AG04449 (cell line): ENCODE data around the gene ASPSCR1.

Source experiments
- CTCF ChIA-PET: fragments of 350-600 bp; formaldehyde crosslinking; extraction: SDS; loops from one replicate; lab custom pipeline; 2021; ENCODE audit warnings: antibody characterized with exemption; lab: Yijun Ruan, JAX
- POLR2A ChIA-PET: fragments of 400-600, 350-600 bp; formaldehyde crosslinking; extraction: SDS; loops from one replicate; lab custom pipeline; 2020; ENCODE audit warnings: antibody characterized with exemption, inconsistent platforms; lab: Yijun Ruan, JAX
- DNase-seq: peaks from one replicate; pipeline ENCODE4 v3.0.0-alpha.2; 2010; ENCODE audit warnings: low read depth, low spot score
- H3K4me3 ChIP-seq: 2 replicates; pipeline ENCODE4 v1.5.1; 2011; ENCODE audit warnings: low read depth, mild to moderate bottlenecking, control low read depth, low read length
- TF ChIP-seq, protein P1 (sequence below): IDR thresholded peaks from one replicate; pipeline ENCODE4 v1.5.1; 2011; ENCODE audit warnings: mild to moderate bottlenecking, moderate library complexity, low read length, control low read depth, inconsistent platforms; ENCODE audit not compliant: insufficient read depth; ENCODE audit errors: missing control alignments

The ASPSCR1 gene

DNA sequence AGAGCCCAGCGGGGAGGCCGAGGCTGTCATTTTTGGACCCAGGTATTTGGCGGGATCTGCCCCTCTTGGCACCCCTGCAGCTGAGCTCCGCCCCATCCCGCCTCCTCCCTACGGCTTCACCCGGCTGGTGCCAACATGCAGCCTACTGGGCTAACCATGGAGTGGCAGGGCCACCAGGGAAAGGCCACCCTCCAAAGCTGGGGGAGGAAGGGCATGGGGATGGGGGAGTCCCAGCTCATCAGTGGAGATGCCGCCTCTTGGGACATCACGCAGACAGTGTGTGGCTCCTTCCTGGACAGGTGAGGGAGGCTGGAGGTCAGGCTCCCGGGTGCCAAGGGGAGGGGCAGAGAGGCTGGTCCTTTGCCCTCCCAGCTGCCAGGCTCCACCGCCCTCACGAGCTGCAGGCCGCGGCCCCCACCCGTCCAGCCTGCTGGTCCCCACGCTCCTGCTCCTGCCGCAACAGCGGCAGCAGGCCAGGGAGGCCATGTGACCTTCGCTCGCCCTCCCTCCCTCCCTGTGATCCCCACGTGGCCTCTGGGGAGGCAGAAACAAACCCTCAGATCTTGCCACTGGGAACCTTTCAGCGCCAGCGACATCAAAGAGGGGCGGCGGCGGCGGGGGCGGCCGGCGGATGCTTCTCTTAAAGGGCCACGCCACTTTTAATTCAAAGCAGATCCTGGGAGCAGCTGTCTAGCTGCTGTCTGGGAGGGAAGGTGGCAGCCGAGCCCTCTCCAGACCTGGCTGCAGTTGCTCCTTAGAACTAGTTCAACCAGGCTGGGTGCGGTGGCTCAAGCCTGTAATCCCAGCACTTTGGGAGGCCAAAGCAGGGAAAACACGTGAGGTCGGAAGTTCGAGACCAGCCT is 9.7 kb upstream of the ASPSCR1 start:
- CTCF ChIA-PET = interaction anchor here (1.1 to 3.7 kb wide), 7 partner anchors 8 to 63 kb away, joined by 3 to 30 read pairs (median 7); partner anchors contain the start of genes CENPX, LRRC45 and RAC3
- no peak overlapping the region; the same call in 1 of the 2 replicates for H3K4me3 ChIP-seq
- TF ChIP-seq, protein P1, sequence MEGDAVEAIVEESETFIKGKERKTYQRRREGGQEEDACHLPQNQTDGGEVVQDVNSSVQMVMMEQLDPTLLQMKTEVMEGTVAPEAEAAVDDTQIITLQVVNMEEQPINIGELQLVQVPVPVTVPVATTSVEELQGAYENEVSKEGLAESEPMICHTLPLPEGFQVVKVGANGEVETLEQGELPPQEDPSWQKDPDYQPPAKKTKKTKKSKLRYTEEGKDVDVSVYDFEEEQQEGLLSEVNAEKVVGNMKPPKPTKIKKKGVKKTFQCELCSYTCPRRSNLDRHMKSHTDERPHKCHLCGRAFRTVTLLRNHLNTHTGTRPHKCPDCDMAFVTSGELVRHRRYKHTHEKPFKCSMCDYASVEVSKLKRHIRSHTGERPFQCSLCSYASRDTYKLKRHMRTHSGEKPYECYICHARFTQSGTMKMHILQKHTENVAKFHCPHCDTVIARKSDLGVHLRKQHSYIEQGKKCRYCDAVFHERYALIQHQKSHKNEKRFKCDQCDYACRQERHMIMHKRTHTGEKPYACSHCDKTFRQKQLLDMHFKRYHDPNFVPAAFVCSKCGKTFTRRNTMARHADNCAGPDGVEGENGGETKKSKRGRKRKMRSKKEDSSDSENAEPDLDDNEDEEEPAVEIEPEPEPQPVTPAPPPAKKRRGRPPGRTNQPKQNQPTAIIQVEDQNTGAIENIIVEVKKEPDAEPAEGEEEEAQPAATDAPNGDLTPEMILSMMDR = no peak
- POLR2A ChIA-PET = no interaction called here
- DNase-seq = no peak

- POLR2A ChIA-PET = no interaction called here
- no peak for DNase-seq
- CTCF ChIA-PET = interaction anchor here (1.1 to 3.7 kb wide), 6 partner anchors 8 to 62 kb away, joined by 3 to 30 read pairs (median 11); partner anchors contain the start of genes CENPX, LRRC45 and RAC3
- H3K4me3 ChIP-seq = no peak overlapping the region
- TF ChIP-seq, protein P1 = no peak
Measured at GRCh38 chr17:81968396-81968745, 9.1 kb upstream of the ASPSCR1 start.

DNA sequence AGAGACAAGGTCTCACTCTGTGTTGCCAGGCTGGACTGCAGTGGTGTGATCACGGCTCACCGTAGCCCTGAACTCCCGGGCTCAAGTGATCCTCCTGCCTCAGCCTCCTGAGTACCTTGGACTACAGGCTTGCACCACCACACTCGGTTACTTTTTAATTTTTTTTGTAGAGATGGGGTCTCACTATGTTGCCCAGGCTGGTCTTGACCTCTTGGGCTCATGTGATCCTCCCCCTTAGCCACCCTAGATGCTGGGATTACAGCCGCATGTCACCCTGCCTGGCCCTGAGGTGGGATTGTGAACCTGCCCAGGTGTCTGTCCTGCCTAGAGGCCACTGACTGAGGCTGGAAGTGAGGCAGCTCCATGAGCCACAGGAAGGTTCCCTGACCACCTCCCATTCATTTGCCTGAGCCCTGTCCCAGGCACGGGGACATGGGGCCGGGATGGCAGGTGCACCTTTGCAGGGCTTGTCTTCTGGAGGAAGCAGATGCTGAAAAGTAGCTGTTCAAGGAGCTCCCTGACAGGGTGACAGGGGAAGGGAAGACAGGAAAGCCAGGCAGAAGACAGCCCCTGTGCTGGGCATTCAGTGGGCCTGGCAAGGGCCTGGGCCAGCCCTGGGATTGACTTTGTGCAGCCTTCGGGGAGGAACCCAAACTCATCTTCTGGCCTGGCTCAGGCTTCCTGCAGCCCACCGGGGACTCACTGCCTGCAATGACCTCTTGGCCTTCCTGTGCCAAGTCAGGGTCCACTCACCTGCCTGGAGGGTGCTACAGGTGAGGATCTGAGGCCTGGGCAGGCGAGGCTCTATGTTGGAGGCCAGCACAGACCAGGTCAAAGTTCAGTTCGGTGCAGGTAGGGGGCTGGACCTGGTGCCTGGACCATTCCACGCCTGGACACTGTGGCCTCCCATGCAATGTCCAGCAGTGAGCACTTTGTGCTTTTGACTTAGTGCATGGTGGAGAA is 8.3 kb upstream of the ASPSCR1 start:
- no peak for DNase-seq
- ChIA-PET POLR2A (no interaction called here), CTCF (interaction anchor here (1.2 to 3.7 kb wide), 5 partner anchors 10 to 62 kb away, joined by 3 to 30 read pairs (median 15); partner anchors contain the start of genes CENPX, LRRC45 and RAC3)
- H3K4me3 ChIP-seq = no peak overlapping the region
- TF ChIP-seq, protein P1 = no peak

- POLR2A ChIA-PET = no interaction called here
- TF ChIP-seq, protein P1 = no peak
- H3K4me3 ChIP-seq = no peak overlapping the region
- CTCF ChIA-PET = interaction anchor here (2.2 kb wide), 1 partner anchor 13 kb away, joined by 15 read pairs; the partner anchor contains the start of gene NOTUM
- no peak for DNase-seq
Measured at GRCh38 chr17:81973432-81973831, 4.0 kb upstream of the ASPSCR1 start.

GRCh38 chr17:81976332-81977210 is 858 bp upstream of the ASPSCR1 start:
- TF ChIP-seq, protein P1 = no peak
- H3K4me3 ChIP-seq = peak overlapping the region; percentile 69
- no peak for DNase-seq
- POLR2A ChIA-PET = interaction anchor here (0.7 kb wide), 1 partner anchor 10 kb away, joined by 3 read pairs; no protein-coding TSS in a partner anchor
- CTCF ChIA-PET = interaction anchor here (0.8 to 1.9 kb wide), 6 partner anchors 9 to 46 kb away, joined by 3 to 14 read pairs (median 3); partner anchors contain the start of genes CENPX and NOTUM
